HCT116 (cell line): ENCODE data around the gene CUX1. TPM values are rescaled to one million over a fixed set of nuclear protein-coding genes. Genes with fewer than 3 reads are reported as not detected.

Source experiments
- ATAC-seq: fragments of 200-7000 bp; cut with Tn5 transposase; 2 replicates; pipeline ENCODE4 v1.9.1; 2020; ENCODE audit warnings: mild to moderate bottlenecking, moderate library complexity
- BruUV-seq: library from RNA; stranded (reverse); fragments of 400-500 nt; replicated peaks from 2 replicates; lab custom pipeline; 2021; lab: Mats Ljungman, UMichigan
- CTCF ChIA-PET: fragments of 300-600 bp; sonication (Branson Sonifier 250); formaldehyde crosslinking; loops from one replicate; lab custom pipeline; 2021; ENCODE audit warnings: antibody characterized with exemption; lab: Charles Lee
- POLR2A ChIA-PET: fragments of 300-600, 350-600 bp; sonication (Branson Sonifier 250); formaldehyde crosslinking; loops from one replicate; lab custom pipeline; 2021; ENCODE audit warnings: antibody characterized with exemption; lab: Charles Lee
- RAD21 ChIA-PET, 2 experiments: fragments of 300-600 bp; sonication (Branson Sonifier 250); formaldehyde crosslinking; loops; one replicate each; lab custom pipeline; 2023; ENCODE audit warnings: low total read pairs in 2 of 2; ENCODE audit not compliant: uncharacterized antibody in 2 of 2, unreplicated experiment in 2 of 2, low non-redundant PET in 1 of 2; lab: Charles Lee
- DNase-seq: peaks from one replicate; pipeline ENCODE4 v3.0.0-alpha.2; 2010; ENCODE audit warnings: low read depth, low spot score
- H2AFZ ChIP-seq: fragments of 200-600 bp; shearing (Covaris generic), sonication (generic); 2 replicates; pipeline ENCODE4 v1.6.1; 2017; ENCODE audit warnings: low read depth, mixed run types, mixed read lengths, antibody characterized with exemption, low read length; ENCODE audit not compliant: poor library complexity, severe bottlenecking
- H3K27ac ChIP-seq: 2 replicates; pipeline ENCODE4 v1.5.1; 2012; ENCODE audit warnings: low read depth, low read length
- H3K27me3 ChIP-seq: fragments of 200-600 bp; sonication (generic); 2 replicates; pipeline ENCODE4 v1.6.1; 2016; ENCODE audit warnings: mixed run types, low read length, mixed read lengths; ENCODE audit not compliant: insufficient read depth
- H3K36me3 ChIP-seq, 2 experiments: fragments of 200-500 bp in 1 of 2; fragments of 200-600 bp in 1 of 2; sonication (Bioruptor generic) in 1 of 2; sonication (generic) in 1 of 2; 2 replicates each; pipeline versions ENCODE4 v1.5.1 to v1.6.1; 2014 to 2016; ENCODE audit warnings: low read length in 2 of 2, inconsistent platforms in 1 of 2, mixed read lengths in 1 of 2, mixed run types in 1 of 2; ENCODE audit not compliant: insufficient read depth in 2 of 2, control insufficient read depth in 1 of 2
- H3K4me1 ChIP-seq, 2 experiments: fragments of 200-600 bp in 1 of 2; sonication (generic) in 1 of 2; 2 replicates each; pipeline versions ENCODE4 v1.5.1 to v1.6.1; 2012 to 2017; ENCODE audit warnings: low read length in 2 of 2, inconsistent platforms in 1 of 2, mild to moderate bottlenecking in 1 of 2, mixed read lengths in 1 of 2, mixed run types in 1 of 2, moderate library complexity in 1 of 2; ENCODE audit not compliant: insufficient read depth in 2 of 2, control insufficient read depth in 1 of 2
- H3K4me2 ChIP-seq: fragments of 200-600 bp; sonication (generic); 2 replicates; pipeline ENCODE4 v1.6.1; 2017; ENCODE audit warnings: mixed run types, low read length, mixed read lengths
- H3K4me3 ChIP-seq, 2 experiments: fragments of 200-600 bp in 1 of 2; sonication (generic) in 1 of 2; replicated peaks in 1 of 2; 2 replicates each; pipeline ENCODE4 v1.5.1; 2011 to 2016; ENCODE audit warnings: low read length in 2 of 2, control low read depth in 1 of 2, low read depth in 1 of 2, mild to moderate bottlenecking in 1 of 2, mixed read lengths in 1 of 2, mixed run types in 1 of 2
- H3K79me2 ChIP-seq: fragments of 200-600 bp; sonication (generic); 2 replicates; pipeline ENCODE4 v1.6.1; 2017; ENCODE audit warnings: mild to moderate bottlenecking, mixed run types, low read length, moderate library complexity, mixed read lengths; ENCODE audit not compliant: insufficient read depth
- H3K9ac ChIP-seq: fragments of 200-600 bp; sonication (generic); 2 replicates; pipeline ENCODE4 v1.6.1; 2016; ENCODE audit warnings: low read length, mixed read lengths
- H3K9me2 ChIP-seq: fragments of 200-600 bp; sonication (generic), shearing (Covaris generic); 2 replicates; pipeline ENCODE4 v1.6.1; 2017; ENCODE audit warnings: mixed run types, mild to moderate bottlenecking, moderate library complexity; ENCODE audit not compliant: insufficient read depth
- H3K9me3 ChIP-seq, 2 experiments: fragments of 200-500 bp in 1 of 2; fragments of 200-600 bp in 1 of 2; sonication (Bioruptor generic) in 1 of 2; sonication (generic) in 1 of 2; 2 replicates each; pipeline ENCODE4 v1.6.1; 2014 to 2017; ENCODE audit warnings: low read length in 2 of 2, mixed read lengths in 2 of 2, inconsistent platforms in 1 of 2, low read depth in 1 of 2, mild to moderate bottlenecking in 1 of 2, mixed run types in 1 of 2, moderate library complexity in 1 of 2; ENCODE audit not compliant: control insufficient read depth in 1 of 2, insufficient read depth in 1 of 2
- H4K20me1 ChIP-seq: fragments of 200-600 bp; sonication (generic), shearing (Covaris generic); 2 replicates; pipeline ENCODE4 v1.6.1; 2017; ENCODE audit warnings: mixed run types, mild to moderate bottlenecking, moderate library complexity; ENCODE audit not compliant: insufficient read depth
- EGR1 ChIP-seq: IDR thresholded peaks from 2 replicates; pipeline ENCODE4 v1.6.1; 2012; ENCODE audit warnings: low read depth
- EZH2 ChIP-seq: fragments of 200-600 bp; sonication (generic); IDR thresholded peaks from 2 replicates; pipeline ENCODE4 v1.6.1; 2017; ENCODE audit warnings: antibody characterized with exemption, mixed run types
- SIN3A ChIP-seq: IDR thresholded peaks from 2 replicates; pipeline ENCODE4 v1.6.1; 2012; ENCODE audit warnings: low read depth
- SRF ChIP-seq: IDR thresholded peaks from 2 replicates; pipeline ENCODE4 v1.6.1; 2012; ENCODE audit warnings: low read depth
- TCF7L2 ChIP-seq: IDR thresholded peaks from 2 replicates; pipeline ENCODE4 v1.7.0; 2011; ENCODE audit warnings: borderline replicate concordance, inconsistent platforms; ENCODE audit not compliant: insufficient read depth, insufficient read length; ENCODE audit errors: extremely low read depth
- ZNF274 ChIP-seq: fragments of 200-500 bp; sonication (Bioruptor generic); IDR thresholded peaks from 2 replicates; pipeline ENCODE4 v1.6.1; 2014; ENCODE audit warnings: mild to moderate bottlenecking, low read depth, low read length, inconsistent platforms
- intact Hi-C: fragments of 100-400 bp; cut with micrococcal nuclease; formaldehyde crosslinking; loops from 2 replicates; pipeline ENCODE4 v1.10.0; 2022
- total RNA-seq: library from RNA; stranded (reverse); gene quantifications from one replicate; pipeline ENCODE4 v1.2.1, GENCODE V29; 2021; ENCODE audit not compliant: unreplicated experiment
- TF ChIP-seq, protein P1 (sequence below): IDR thresholded peaks from 2 replicates; pipeline ENCODE4 v1.6.1; 2011; ENCODE audit warnings: mild to moderate bottlenecking, low read length, moderate library complexity; ENCODE audit not compliant: insufficient replicate concordance; ENCODE audit errors: extremely low read depth
- TF ChIP-seq, protein P2 (sequence below), 3 experiments: fragments of 200-600 bp in 1 of 3; sonication (generic) in 1 of 3; IDR thresholded peaks in 2 of 3; conservative IDR thresholded peaks in 1 of 3; 2 replicates each; pipeline ENCODE4 v1.5.1; 2012 to 2017; ENCODE audit warnings: low read depth in 2 of 3, low read length in 2 of 3, antibody characterized with exemption in 1 of 3, borderline replicate concordance in 1 of 3, control low read depth in 1 of 3, mild to moderate bottlenecking in 1 of 3, mixed read lengths in 1 of 3, mixed run types in 1 of 3, moderate library complexity in 1 of 3; ENCODE audit not compliant: insufficient read depth in 1 of 3

The CUX1 gene
- total RNA-seq, 1 experiment from 2014 or later: 68.9 TPM

DNA sequence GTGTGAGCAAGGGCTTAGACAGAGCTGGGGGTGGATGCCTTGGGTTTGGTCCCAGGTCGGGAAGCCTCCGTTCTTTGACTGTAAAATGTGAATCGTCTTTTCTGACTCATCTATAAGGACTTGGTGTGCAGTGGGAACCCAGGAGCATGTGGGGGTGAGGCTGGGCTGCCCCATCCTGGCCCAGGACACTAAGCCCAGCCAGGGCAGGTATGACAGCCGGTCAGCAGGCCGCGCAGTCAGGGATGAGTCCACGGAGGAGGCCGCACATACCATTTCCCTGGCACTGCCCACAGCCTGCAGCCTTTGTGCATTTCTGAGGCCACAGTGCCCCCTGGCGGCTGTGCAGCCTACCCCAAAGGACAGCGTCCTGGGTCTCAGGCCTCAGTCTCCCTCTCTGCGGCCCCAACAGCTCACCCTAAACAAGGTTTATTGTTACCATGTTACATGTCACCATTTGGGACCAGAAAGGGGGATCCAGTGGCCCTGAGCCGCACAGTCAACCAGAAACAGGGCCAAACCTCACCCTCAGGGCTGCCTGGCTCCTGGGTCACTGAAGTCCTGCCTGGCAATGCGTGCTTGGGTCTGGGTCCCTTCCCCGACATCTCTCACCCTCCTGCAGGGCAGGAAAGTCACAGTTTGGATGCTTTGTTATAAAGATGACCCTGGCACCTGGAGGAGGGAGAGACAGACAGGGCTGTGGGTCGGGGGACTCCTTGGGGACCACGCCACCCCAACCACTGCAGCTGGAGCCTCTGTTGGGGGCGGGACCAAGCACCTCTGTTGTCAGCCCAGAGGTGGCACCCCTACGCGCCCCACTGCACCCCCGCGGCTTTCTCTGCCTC lies 454.9 kb downstream of the CUX1 start:
- intact Hi-C loops: loop anchor here (1.0 to 5.0 kb wide), 4 partner anchors 585 to 910 kb away; partner anchors contain the start of gene COL26A1
- Histone ChIP-seq H3K4me1 (peaks cover 26 to 41% of the 10 kb centered on the region in 2 experiments), H3K36me3 (no peaks in the 10 kb centered on the region), H3K4me3 (no peak overlapping the region), H3K9me2 (no peaks in the 10 kb centered on the region), H4K20me1 (no peaks in the 10 kb centered on the region), H3K9me3 (no peaks in the 10 kb centered on the region), H2AFZ (peak overlapping the region; percentile 30), H3K79me2 (no peaks in the 10 kb centered on the region), H3K27ac (peak overlapping the region; percentile 83; the same call in 1 of the 2 replicates), H3K27me3 (no peaks in the 10 kb centered on the region), H3K9ac (no peak overlapping the region), H3K4me2 (peak overlapping the region; percentile 81)
- no TSS peak for BruUV-seq
- ChIA-PET CTCF (interaction anchor here (1.1 to 4.8 kb wide), 5 partner anchors 17 to 730 kb away, joined by 3 to 61 read pairs (median 5); no protein-coding TSS in a partner anchor), RAD21 (interaction anchor here (1.4 to 3.8 kb wide), 2 partner anchors 730 kb away, joined by 4 to 15 read pairs; no protein-coding TSS in a partner anchor), POLR2A (no interaction called here)
- TF ChIP-seq, protein P1, sequence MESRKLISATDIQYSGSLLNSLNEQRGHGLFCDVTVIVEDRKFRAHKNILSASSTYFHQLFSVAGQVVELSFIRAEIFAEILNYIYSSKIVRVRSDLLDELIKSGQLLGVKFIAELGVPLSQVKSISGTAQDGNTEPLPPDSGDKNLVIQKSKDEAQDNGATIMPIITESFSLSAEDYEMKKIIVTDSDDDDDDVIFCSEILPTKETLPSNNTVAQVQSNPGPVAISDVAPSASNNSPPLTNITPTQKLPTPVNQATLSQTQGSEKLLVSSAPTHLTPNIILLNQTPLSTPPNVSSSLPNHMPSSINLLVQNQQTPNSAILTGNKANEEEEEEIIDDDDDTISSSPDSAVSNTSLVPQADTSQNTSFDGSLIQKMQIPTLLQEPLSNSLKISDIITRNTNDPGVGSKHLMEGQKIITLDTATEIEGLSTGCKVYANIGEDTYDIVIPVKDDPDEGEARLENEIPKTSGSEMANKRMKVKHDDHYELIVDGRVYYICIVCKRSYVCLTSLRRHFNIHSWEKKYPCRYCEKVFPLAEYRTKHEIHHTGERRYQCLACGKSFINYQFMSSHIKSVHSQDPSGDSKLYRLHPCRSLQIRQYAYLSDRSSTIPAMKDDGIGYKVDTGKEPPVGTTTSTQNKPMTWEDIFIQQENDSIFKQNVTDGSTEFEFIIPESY: no peak
- TF ChIP-seq TCF7L2 (no peak), SIN3A (no peak), EZH2 (no peak), SRF (no peak), EGR1 (no peak), ZNF274 (no peak)
- TF ChIP-seq, protein P2, sequence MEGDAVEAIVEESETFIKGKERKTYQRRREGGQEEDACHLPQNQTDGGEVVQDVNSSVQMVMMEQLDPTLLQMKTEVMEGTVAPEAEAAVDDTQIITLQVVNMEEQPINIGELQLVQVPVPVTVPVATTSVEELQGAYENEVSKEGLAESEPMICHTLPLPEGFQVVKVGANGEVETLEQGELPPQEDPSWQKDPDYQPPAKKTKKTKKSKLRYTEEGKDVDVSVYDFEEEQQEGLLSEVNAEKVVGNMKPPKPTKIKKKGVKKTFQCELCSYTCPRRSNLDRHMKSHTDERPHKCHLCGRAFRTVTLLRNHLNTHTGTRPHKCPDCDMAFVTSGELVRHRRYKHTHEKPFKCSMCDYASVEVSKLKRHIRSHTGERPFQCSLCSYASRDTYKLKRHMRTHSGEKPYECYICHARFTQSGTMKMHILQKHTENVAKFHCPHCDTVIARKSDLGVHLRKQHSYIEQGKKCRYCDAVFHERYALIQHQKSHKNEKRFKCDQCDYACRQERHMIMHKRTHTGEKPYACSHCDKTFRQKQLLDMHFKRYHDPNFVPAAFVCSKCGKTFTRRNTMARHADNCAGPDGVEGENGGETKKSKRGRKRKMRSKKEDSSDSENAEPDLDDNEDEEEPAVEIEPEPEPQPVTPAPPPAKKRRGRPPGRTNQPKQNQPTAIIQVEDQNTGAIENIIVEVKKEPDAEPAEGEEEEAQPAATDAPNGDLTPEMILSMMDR (IDR thresholded peaks at IDR 0.05 in 2 of 3, conservative IDR thresholded peaks at IDR 0.05 in 1 of 3; ENCODE audit: borderline replicate concordance in 1 of 3, insufficient read depth in 1 of 3, low read depth in 2 of 3, low read length in 2 of 3): peak in 2 of 3 experiments; percentile 94 to 95; a peak in 4 of 6 replicates
- DNase-seq (peak; percentile 47), ATAC-seq (peak; percentile 74)
